HG03432 (cell line): Measurements from ENCODE around the gene CTNNA3.

Experiments used
- ATAC-seq: cut with Tn5 transposase; IDR thresholded peaks from one replicate; pipeline ENCODE4 v1.9.1; 2021; ENCODE audit warnings: mild to moderate bottlenecking, moderate library complexity; ENCODE audit not compliant: unreplicated experiment

The CTNNA3 gene

DNA sequence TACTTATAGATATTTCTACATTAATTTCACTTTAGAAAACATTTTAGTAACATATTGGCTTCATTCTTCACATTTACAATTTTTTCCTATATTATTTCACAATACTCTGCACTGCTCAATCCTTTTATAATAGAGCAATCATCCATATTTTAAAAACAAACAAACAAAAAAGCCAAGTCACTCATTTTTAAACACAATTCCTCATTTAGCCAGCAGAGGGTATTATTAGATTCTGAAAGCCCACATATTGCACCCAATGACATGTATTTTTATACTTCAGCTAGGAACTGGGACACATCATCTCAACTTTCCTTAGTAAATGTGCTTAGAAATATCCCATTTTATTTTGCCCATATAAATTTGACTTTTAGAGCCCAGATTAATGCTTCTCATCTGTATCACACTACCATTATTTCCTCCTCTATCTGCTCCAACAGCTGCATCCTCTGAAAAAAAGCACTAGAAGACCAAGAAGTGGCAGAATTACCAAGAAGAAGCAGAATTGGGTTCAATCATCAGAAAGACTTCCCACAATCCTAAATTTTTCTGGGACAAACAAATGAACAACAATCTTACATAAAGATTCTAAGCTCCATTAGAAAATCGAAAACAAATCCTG is 29.5 kb downstream of the CTNNA3 start:
- no peak for ATAC-seq

DNA sequence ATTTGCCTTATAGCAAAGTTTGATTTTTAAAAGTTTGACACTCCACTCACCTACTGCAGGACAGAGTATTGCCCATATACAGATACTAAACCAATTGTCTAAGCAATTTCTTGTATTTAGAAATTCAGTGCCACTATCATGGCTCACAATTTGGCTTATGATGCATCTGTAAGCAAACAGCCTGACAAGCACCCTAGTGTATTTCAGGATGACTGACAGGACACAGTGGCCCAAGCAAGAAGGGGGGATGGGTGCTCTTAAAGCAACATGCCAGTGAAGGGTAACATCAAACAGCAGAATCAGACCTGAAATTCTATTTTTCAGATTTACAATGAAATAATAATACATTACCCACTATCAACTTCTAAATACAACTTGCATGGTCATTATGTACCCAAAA is 30.5 kb downstream of the CTNNA3 start:
- ATAC-seq: peak; percentile 66

DNA sequence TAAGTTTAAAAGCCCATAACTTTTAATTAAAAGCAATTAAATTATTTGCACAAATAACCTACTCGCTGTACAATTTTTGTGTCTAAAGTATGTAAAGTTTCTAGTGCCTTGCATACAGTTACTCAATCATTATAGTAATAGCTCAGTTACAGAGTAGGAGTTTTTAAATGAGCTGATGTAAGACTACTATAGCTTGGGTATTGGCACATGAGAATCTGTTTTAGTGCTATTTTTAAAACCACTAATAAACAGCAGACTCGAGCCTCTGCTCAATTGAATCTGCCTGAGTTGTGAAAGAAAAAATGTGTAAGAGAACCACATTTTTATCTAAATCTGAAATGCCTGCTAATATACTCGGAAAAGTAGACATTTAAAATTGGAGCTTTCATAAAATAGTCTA is 31.1 kb downstream of the CTNNA3 start:
- ATAC-seq: no peak

DNA sequence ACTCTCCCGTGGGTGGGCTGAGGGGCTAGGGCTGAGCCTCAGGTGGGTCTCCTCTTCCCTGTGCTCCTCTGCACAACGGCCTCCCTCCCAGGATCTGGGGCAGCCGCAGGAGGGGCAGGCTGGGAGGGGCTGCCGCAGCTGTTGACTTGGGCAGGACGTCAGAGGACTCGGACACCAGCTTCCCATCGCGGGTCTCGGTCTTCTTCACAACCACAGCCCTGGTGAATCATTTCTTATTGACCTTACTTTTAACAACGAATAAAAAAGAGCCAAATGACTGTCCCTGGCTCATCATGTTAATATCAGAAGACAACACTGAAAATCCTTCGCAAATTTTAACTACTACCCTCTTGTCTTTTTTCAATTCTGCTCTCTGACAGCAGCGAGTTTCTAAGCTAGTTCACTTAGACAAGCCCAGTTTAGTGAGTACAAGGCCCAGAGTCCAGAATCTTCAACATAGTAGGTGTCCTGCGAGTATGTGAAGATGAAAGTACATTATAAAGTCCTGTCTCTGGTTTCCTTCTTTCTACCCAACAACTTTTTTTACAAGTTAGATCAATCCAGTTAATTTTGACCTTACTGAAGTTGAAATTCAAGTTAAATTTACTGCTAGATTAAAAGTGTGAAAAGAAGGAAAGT is 32.4 kb downstream of the CTNNA3 start:
- ATAC-seq: no peak

DNA sequence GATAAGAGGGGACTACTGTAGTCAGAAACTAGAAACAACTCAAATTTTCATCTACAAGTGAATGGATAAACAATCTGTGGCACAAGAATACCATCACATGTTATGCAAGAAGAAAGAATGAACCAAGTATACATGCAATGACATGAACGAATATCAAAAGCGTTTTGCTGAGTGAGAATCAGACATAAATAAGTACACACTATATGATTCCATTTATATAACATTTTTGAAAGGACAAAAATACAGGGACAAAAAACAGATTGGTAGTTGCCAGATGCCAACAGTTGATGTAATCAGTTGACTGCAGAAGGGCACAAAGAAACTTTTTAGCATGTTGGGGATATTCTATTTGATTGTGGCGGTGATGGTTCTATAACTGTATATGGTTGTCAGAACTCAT is 33.6 kb downstream of the CTNNA3 start:
- ATAC-seq: no peak

DNA sequence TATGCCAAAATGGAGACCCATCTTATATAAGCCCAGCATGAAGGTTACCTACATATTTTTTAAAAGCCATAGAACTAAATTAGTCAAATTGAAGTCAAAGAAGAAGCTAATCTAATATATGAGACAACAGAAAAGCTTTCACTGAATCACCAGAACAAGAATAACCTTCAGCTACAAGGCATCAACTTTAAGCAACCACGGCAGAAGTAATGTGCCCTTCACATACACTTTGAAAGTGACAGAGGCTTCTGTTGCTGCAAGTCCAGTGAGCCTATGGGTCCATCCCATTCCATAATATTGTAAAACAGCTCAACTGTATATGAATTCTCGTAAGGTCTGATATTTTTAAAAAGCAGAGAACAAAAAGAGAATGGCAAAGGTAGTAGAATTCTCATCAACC is 36.5 kb downstream of the CTNNA3 start:
- ATAC-seq: no peak

DNA sequence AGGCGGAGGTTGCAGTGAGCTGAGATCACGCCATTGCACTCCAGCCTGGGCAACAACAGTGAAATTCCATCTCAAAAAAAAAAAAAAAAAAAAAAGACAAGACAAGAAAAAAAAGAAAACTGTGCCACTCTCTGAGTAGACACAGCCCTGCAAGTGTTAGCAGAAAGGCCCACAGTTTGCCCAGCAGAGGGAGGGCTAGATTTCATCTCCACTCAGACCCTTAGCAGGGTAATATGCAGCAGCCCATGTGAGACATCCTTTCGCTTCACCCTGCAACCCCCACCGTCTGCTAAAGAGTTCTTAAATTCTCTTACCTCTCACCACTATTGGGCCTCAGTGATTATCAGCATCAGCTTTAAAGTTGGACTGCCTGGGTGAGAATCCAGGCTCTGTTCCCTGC is 38.2 kb downstream of the CTNNA3 start:
- ATAC-seq: no peak

DNA sequence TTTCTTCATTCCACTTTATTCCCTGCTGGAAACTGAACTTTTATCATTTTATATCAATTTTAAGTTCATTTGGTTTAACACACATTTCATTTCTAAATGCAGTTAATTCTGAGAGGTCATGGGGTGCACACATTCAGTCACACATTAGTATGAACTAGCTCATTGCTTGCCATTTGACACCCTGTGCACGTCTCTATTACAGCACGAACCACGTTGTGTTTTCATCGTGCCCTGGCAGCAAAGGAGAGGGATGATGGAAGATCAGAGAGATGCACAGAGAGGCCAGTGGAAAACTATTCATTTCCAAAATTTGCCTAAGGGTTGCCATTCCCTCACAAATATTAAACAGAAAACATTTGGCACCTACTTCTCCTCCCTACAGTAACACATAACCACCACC is 45.4 kb downstream of the CTNNA3 start:
- no peak for ATAC-seq

DNA sequence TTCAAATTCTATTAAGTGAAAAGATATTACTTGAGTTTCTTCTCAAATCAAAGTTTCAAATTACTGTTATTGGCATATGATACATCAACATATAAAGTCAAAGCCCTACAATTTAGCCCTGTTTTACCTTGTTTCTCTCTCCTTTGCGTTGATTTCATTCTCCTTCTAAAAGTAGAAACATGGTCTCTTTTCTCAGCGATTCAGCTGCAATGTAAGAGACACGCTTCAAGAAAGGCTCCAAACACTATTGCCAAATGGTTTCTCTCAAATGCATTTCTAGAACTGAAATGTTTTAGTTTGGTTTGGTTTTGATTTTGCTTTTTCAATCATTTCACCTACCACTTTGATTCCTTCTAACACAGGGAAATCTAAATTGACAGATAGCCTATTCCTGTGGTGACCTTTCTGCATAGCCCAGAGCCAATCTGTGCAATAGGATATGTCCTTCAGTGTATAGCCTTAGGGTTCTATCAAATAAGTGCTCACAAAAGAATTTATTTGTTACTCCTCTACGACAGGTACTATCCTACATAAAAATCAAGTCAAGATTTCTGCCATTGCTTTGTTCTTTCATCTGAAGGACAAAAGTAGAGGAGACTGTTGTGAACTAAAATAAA is 47.3 kb downstream of the CTNNA3 start:
- ATAC-seq: no peak

DNA sequence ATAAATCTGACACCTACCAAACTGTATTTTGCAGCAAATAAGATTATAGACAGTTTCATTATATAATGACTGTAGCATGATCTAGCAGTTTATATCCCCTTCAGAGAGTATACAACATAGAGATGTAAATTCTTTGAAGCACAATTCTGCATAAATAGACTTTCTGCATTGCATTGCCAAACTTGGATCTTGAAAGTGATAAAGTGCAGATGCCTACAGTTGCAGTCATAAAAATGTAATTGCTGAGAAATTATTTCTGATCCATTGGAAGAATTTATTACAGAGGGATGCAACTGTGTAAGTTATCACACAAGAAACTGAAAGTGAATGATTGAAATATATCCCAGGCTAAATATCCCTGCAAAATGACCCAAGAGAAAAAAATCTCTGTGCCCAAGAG is 65.1 kb downstream of the CTNNA3 start:
- no peak for ATAC-seq

DNA sequence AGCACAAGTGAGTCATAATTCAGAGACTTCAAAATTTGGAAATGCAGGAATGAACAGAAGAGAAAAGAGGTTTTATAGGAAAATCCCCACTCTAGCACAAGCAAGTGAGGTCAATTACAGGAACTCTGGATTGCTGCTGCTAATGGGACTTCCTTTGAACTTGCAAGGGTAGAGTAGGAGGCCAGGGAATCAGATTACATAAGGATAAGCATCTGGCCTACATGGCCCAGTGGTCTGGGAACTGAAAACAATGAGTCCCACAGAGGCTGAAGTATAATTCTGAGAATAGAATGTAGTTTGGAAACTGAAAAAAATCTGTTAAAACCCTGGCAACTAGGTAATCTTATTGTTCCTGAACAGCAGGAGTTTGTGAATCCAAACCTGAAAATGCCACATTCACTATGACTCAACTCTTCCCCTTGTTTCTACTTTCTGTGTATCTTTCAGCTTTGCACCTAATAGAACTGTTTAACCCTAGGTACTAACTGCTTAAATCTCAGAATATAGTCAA is 66.5 kb downstream of the CTNNA3 start:
- peak; percentile 60 for ATAC-seq

DNA sequence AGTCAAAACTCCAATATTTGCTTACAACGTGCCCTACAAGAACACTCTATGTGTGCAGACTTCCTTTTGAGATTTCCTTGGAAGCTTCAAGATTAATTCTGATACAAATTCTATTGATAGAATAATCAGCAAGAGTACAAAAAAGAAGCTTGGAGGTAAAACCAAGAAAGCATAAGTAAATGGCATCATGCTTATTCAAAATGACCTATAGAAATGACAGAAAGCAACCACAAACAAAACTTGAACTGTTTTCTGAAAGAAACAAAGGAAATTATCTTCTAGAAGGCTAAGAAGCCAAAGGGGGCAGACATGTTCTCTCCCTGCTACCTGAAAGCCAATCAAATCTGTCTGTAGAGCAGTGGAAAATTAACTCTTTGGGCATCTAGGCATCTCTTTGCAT is 73.0 kb downstream of the CTNNA3 start:
- no peak for ATAC-seq

DNA sequence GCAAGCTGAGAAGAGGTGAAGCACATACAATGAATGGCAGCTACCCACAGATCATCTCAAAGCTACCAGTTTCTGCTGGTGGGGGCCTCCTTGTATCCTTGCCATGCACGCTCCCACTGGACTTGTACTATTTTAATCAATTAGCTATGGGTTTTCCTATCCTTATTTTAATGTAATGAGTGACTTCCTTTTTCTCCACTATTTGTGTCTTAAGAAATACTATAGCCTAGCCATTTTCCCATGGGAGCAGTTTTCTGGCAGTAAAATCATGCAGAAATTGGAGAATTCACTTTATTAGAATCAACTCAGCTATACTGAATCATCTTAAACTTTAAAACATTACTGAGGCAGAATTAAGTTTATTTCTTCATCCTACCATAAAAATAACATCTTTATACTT is 73.5 kb downstream of the CTNNA3 start:
- ATAC-seq: no peak

DNA sequence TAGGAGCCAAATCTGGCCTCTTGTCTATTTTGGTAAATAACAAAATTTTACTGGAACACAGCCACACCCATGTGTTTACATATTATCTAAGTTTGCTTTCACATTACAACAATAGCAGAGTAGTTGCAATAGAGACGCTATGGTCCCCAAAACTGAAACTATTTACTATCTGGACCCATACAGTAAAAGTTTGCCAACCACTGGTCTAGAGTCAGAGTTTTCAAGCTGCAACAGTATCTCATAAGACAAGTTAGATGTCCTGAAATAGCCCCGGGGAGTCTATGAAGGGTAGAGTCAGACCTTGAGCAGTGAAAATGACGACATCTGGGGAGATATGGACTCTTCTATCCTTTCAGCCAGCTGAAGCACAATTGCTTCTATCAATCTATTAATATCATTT is 74.2 kb downstream of the CTNNA3 start:
- no peak for ATAC-seq

DNA sequence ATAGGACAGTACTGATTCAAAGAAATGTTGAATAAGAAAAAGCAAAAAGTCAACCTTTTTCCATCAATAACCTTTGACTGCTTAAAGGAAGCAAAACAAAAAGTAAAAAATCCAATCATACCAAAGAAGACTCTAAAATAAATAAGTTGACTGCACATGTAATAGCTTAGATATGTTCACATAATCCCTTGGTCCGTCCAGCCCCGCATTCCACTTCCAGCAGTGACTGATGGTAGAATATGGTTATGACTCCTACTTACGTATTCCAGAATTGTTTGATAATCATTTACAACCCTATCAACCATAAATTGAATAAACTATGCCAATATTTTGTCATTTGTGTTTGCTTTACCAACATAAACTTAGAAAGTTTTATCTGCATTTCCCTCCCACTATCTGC is 77.9 kb downstream of the CTNNA3 start:
- no peak for ATAC-seq

DNA sequence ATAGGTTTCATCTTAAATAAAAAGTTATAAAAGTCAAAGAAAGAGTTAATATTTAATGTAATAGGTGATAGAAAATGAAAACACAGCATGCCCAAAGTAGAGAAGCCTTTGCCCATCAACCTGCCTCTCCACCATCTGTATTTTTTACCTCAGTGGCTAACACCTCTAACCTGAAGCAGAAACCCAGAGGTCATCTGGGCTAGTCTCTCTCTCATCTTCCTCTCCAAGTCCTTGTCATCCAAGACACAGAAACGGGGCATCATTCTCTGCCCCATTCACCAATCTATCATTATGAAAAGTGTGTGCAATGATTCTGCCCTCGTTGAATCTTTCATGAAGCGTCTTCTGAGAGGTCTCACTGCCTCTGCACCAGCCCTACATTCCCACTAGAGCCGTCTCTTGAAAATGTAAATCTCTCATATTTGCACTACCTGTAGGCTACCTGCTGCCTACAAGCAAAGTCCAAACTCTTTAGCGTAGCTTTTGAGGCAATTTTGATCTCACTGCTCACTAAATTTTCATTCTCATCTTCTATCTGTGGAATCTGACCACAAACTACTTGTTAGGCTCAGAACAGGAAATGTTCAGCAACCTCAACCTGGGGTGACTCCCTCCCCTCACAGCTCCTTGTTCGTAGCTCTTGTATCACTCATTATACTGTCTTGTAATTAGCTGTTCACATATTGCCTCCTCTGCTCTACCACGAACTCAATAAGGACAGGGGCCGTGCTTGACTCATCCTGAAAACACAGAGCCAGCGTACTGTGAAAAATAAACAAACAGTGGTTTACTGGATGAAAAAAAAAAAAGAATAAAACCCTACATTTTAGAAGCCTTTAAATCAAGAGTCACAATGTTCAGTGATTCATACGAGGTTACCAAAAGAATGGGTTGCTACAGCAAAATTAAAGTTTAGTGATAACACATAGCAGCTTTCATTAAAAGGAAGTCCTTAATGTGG is 83.1 kb downstream of the CTNNA3 start:
- ATAC-seq: peak; percentile 98

DNA sequence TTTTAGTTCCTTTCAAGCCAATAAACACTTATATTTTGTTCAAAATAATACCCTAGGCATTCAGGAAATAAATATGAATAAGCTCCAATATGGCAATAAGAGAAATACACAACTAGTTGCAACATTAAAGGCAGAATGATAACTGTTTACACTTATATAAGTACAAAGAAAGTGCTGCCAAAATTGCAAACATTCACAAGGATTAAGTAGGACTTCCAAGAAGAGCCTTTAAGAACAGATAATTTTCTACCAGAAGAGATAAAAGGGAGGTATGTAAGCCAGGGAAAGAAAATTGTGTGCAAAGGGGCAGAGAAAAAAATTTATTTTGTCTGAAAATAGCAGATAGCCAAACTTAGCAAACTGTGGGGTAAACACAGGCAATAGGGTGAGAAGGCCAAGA is 83.8 kb downstream of the CTNNA3 start:
- ATAC-seq: no peak

DNA sequence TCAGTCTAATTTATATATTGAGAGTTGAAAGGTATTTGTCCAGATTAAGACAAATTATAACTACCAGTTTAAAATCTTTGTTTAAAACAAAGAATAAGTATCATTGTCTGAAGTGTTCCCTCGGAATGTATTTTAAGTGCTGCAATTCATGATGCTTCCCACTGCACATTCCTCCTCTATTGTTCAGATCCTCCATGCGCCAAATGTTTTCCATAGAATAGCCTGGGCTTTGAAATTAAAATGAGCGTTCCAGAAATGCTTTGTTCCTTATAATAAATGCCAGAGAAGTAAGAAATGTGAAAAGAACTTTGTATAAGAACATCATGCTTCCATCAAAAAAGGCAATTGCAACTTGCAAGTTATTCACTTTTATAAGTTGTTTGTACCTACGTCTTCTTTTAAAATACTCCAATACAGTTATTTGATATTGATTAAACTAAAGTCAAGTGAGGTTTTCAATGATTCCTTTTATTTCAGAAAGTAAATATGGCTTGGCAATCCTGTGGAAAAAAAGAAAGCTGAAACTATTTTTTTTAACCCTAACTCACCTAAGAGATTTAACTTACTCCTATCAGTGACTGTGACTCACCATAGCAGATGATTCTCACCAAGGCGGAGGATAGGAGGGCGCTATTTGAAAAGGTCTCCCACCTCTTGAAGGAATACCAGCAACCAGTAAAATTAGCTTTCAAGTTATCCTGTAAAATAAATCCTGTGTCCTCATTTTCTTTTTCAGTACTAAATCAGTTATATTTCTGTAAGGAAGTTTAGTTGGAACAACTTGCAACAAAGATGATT is 85.8 kb downstream of the CTNNA3 start:
- no peak for ATAC-seq

DNA sequence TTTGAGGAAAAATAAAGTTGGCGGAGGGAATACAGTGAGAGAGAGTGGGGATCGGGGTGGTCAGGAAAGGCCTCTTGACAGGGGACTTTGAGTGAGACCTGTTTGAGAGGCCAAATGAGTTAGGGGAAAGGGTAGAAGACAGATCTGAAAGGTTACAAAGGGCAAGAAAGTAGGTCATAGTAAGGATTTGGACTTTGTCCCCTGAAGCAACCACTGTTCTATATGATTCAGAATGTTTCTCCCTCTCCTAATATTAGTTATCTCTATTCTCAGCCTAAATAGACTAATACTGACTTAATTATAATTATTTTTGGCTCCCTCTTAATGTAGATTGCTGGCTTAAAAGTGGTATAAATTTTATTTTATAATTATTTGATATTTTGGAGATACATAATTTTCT is 88.0 kb downstream of the CTNNA3 start:
- no peak for ATAC-seq

DNA sequence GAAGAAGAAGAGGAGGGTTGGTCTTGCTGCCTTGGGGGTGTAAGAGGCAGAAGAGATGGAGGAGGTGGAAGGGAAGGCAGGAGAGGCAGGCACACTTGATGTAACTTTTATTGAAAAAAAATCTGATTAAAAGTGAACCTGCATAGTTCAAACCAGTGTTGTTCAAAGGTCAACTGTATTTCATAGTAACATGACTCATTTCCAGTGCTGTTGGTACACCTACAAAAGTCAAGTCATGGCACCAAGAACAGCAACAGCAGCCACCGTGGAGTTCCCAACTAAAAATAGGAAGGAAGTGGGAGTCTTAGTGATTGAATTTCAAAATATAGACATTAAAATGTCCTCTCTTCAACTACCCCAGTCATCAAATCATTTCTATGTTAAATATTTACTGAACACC is 88.5 kb downstream of the CTNNA3 start:
- ATAC-seq: peak; percentile 57

DNA sequence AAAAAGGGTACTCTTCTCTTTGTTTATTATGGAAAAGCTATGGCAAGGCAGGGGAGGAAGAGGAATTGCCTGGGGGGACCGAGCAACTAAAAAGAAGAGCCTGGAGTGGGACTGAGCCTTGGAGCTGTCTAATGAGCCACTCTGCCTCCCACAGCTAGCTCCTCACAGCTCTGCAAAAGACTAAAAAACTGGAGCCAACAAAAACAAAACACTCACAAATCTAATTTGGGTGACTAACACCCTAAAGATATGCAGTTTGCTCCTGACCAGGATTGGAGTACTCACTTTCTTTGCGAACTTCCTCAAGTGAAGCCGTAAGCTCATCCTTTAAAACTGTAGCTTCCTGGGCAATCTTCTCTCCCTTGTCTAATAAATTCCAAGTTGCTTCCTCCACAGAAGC is 89.4 kb downstream of the CTNNA3 start:
- ATAC-seq: no peak
